B cell (primary cell): ENCODE measurements around the gene MEIOB.

Source experiments
- EZH2 ChIP-seq: IDR thresholded peaks from 2 replicates; pipeline ENCODE4 v1.6.1; 2012; ENCODE audit warnings: borderline replicate concordance, low read depth, mild to moderate bottlenecking, moderate library complexity, low read length; ENCODE audit not compliant: insufficient read depth, poor library complexity, severe bottlenecking
- TF ChIP-seq, protein P1 (sequence below): fragments of 200-600 bp; IDR thresholded peaks from one replicate; pipeline ENCODE4 v1.8.0; 2022; ENCODE audit warnings: antibody characterized with exemption, mild to moderate bottlenecking

DNA sequence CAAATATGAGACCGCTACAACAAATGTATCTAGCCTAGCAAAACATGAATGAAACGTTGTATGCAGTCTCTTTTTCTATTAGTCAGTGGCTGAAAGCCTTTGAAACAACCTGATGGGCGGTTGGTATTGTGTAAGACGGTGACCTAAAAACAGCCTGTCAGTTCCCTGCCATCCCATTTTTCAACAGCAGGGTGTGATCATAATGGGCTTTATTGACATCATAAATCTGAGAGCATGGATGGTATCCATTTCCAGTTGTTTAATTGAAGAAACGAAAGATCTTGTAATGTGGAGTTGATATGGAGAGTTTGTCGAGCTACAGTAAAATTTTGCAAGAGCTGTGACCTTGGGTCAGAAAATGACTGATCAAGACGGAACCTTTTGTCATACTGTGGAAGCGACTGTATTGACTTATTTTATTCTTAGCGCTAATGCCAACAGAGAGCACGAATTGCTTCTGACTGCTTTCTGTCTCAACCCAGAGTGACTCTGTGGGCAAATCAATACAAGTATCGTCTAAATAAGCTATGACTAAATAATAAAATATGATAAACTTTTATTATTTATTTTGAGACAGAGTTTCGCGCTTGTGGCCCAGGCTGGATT is 12.3 kb upstream of the MEIOB start:
- TF ChIP-seq EZH2: no peak
- TF ChIP-seq, protein P1, sequence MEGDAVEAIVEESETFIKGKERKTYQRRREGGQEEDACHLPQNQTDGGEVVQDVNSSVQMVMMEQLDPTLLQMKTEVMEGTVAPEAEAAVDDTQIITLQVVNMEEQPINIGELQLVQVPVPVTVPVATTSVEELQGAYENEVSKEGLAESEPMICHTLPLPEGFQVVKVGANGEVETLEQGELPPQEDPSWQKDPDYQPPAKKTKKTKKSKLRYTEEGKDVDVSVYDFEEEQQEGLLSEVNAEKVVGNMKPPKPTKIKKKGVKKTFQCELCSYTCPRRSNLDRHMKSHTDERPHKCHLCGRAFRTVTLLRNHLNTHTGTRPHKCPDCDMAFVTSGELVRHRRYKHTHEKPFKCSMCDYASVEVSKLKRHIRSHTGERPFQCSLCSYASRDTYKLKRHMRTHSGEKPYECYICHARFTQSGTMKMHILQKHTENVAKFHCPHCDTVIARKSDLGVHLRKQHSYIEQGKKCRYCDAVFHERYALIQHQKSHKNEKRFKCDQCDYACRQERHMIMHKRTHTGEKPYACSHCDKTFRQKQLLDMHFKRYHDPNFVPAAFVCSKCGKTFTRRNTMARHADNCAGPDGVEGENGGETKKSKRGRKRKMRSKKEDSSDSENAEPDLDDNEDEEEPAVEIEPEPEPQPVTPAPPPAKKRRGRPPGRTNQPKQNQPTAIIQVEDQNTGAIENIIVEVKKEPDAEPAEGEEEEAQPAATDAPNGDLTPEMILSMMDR: no peak
